KBM-7 (cell line): ENCODE results near the gene MYL12B.
"Not testable (repeated sequence)": the region's sequence is repeated elsewhere in the genome, so short reads cannot be mapped to it uniquely, and the experiment has no call there.

ENCODE experiments used
- DNase-seq: peaks from one replicate; pipeline ENCODE4 v3.0.0-alpha.2; 2015
- in situ Hi-C: fragments of 300-500 bp; cut with MboI; formaldehyde crosslinking; loops from 2 replicates; pipeline ENCODE4 v1.14.3; 2020; ENCODE audit warnings: low sequenced_read_pairs, low pct_unique_long_range_greater_than_20kb, mixed read lengths

MYL12B gene

DNA sequence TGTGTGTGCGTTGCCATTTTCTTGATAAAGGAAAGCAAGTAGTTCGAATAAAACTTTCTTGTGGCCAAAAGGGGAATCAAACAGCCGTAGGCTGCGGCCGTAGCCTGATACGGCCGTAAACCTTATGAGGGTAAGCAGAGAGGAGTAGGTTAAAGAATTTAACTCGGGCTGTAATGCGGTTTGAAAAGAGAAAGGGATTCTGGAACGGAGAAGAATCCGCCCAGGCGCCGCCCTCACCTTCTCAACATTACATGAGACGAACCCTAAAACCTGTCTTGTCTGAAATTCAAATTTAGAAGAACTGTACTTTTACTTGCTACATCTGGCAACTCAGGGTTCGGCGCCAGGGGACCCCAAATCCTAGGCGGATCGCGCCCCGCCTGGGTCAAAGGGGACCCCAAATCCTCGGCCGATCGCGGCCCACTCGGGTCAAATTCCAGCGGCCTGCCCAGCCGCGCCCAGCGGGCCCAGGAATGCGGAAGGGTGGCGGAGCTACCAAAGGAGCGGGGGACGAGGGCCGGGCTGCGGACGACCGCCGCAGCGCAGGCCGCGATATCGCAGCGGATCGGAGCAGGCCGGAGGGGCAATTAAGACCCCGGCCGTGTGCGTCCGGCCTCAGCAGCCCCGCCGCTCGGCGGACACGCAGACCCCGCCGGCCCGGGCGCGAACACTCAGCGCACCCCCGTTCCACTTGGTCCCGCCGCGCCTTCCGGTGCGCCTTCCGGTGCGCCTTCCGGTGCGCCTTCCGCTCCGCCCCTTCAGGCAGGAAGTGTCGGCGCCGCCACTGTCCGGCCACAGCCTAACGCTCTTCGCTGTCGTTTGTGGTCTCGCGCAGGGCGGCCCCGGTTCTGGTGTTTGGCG lies at the start of gene MYL12B:
Gene MYL12B, plus strand, starts transcription at position 761 of the 861 bp plus-strand sequence. CDS start 10,766 bp downstream, outside the sequence.
- in situ Hi-C loops, result no loop called here
- peak; percentile 87 for DNase-seq

DNA sequence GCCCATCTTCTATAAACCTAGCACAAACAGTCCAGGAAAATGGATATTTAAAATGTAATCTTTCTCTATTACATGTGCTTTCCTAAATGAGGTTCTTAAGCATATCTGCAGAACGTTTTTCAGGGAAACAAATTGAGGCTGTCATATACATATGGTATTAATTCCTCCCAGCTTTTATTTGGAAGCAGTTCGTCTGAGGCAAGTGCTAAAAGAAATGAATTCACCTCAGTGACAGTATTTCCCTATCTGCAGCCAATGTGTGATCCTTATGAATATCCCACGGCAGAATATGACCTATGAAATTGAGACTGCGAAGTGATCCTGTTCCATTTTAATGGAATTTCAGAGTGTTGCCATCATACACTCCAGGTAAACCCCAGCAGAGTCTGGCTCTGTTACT lies 49.3 kb upstream of the MYL12B start:
- no peak for DNase-seq
- in situ Hi-C loops, result no loop called here

GRCh38 chr18:3213300-3214059 lies 48.5 kb upstream of the MYL12B start:
- peak; percentile 59 for DNase-seq

GRCh38 chr18:3214855-3215637 lies 46.9 kb upstream of the MYL12B start:
- DNase-seq, result no peak
- in situ Hi-C loops, result no loop called here

More at GRCh38 chr18:3213300-3214059, 48.5 kb upstream of the MYL12B start:
- in situ Hi-C loops, result no loop called here

- DNase-seq, result no peak
- in situ Hi-C loops, result no loop called here
Measured at GRCh38 chr18:3216987-3217386, 44.9 kb upstream of the MYL12B start.

GRCh38 chr18:3217948-3218647 lies 43.8 kb upstream of the MYL12B start:
- in situ Hi-C loops, result no loop called here
- DNase-seq, result no peak

- in situ Hi-C loops, result no loop called here
- no peak for DNase-seq
Measured at GRCh38 chr18:3218819-3219218, 43.1 kb upstream of the MYL12B start.

- in situ Hi-C loops, result no loop called here
- no peak for DNase-seq
Measured at GRCh38 chr18:3219241-3219630, 42.7 kb upstream of the MYL12B start.

DNA sequence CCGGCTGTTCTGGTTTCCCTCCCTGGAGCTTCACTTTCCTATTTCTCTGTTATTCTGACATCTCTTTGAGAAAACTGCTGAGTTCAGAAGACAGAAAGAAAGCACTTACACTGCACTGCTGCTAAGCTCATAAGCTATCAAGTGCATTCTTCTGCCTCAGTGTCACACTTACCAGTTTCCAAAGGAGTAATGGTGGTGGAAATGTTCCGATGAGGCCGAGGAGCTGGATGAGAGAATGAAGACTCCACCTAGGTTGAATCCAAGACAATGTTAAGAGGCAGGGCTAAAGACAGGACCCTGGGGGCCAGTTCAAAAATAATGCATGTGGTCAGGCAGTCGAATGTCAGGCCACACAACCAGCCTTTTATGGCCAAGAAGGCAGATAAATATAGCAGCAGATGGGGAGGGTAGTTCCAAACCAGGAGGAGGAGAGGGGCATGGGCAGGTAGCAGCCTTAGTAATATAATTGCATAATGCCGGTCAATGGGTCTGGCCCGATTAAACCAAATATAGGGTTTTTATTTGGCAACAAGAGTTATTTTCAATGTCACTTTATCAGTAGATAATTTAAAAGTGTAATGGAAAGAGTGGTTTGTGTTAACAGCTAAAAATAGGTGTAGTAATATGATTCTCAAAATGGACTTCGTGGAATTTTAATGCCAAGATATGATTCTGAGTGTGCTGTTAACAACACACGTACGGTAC lies 42.1 kb upstream of the MYL12B start, which contains the start of gene MYOM1:
Gene MYOM1, minus strand, starts transcription at position 338 of the 705 bp plus-strand sequence. CDS start 4,745 bp downstream, outside the sequence.
- in situ Hi-C loops, result no loop called here
- no peak for DNase-seq

- in situ Hi-C loops, DNase-seq: not testable (repeated sequence)
Measured at GRCh38 chr18:3220868-3221267, 41.1 kb upstream of the MYL12B start.

DNA sequence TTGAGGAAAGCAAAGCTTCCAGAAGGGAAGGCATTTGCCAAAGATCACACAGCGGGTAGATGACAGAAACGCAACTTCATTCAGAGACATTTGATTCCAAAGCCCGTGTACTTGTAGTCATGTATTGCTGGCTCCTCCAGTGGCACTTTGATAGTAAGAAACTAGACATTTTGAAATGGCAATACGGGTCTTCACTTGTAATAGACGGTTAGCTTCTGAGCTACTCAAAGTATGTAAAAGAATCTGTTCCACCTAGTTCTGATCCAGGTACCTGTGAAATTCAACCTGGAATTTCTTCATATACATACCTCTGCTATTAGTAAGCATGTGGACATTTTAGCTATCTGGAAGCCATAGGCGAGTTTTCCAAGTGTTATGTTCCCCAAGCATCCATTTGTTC lies 40.4 kb upstream of the MYL12B start:
- DNase-seq, result no peak
- in situ Hi-C loops, result no loop called here

- DNase-seq, result no peak
- in situ Hi-C loops, result no loop called here
Measured at GRCh38 chr18:3223356-3223755, 38.6 kb upstream of the MYL12B start.

- in situ Hi-C loops, result no loop called here
- DNase-seq, result no peak
Measured at GRCh38 chr18:3224223-3224622, 37.7 kb upstream of the MYL12B start.

DNA sequence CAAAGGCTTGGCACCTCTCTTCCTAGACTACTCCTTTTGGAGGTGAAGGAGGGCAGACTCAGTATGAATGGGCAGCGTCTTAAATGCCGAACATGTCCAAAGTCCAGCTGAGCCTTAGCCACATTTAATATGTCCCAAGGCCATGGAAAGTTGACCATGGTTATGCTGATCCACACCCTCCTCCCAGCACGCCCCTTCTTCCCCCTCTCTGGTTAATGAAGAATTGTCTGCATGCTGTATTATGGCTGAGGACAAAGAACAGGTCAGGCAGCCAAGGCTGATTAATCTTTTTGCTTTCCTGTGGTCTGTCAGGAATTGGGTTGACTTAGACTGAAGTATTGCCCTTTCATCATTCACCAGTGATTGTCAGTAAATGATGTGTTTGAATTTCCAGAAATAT lies 36.3 kb upstream of the MYL12B start:
- in situ Hi-C loops, result no loop called here
- no peak for DNase-seq

GRCh38 chr18:3226048-3226447 lies 35.9 kb upstream of the MYL12B start:
- DNase-seq, result no peak
- in situ Hi-C loops, result no loop called here

DNA sequence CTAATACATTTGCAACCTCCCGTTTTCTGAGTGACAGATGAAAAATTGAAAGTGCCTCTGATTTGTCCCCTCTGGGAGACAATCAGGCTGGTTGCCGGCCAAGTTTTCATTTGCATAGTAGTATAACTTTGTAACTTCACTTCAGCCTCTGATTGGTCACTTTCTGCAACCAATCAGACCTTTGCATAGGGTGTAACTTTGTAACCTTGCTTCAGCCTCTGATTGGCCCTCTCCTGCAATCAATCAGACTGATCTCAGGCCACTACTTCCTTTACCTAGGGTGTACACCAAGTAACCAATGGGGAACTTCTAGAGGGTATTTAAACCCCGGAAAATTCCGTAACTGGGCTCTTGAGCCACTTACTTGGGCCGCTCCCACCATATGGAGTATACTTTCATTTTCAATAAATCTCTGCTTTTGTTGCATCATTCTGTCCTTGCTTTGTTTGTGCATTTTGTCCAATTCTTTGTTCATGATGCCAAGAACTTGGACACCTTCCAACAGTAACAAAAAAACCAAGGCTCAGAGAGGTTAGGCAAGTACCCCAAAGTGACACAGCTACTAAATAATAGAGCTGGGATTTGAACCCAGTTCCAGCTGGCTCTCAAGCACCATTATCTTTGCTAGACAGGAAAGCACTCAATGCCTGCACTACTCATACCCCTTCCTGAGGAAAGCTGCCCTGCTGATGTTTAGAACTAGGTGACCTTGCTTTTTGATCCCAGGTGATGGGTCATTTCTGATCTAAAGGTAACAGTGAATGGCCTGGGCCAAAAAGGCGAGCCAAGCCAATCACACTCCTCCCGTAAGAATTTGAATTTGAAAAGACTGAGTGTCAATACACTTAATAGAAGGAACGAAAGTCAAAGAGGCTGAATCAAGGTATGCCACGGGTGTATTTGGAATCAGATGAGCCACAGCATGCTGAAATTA lies 31.3 kb upstream of the MYL12B start:
- in situ Hi-C loops, result no loop called here
- no peak for DNase-seq

DNA sequence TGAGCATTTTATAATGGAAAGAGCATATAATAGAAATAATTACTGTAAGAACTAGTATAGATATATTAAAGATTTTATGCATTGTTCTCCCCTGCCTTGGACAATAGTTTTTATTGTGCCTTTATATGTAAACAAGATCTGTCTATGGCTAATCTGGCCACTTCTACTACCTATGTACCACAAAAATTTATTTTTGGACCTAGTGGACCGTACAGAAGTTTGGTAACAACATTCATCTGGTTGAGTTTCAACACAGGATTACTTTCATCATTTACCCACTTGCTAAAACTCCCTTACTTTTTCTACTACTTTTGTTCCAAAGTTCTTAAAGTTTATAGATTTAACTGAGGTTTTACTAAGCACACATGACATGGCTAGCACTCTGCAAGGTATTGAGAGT lies 28.9 kb upstream of the MYL12B start:
- in situ Hi-C loops, result no loop called here

More for the DNA sequence above, 28.9 kb upstream of the MYL12B start:
- no peak for DNase-seq
